HepG2 (cell line): ENCODE measurements around the gene NOL12. TPM values are rescaled to one million over a fixed set of nuclear protein-coding genes. Genes with fewer than 3 reads are reported as not detected.

Experiments used
- CBX1 ChIP-seq: IDR thresholded peaks from one replicate; pipeline ENCODE4 v1.6.1; 2016; ENCODE audit warnings: antibody characterized with exemption, low read depth
- HDAC1 ChIP-seq: sonication (generic); formaldehyde crosslinking; IDR thresholded peaks from 2 replicates; pipeline ENCODE4 v1.5.1; 2020; ENCODE audit warnings: mild to moderate bottlenecking, missing genetic modification reagents
- LCORL ChIP-seq, 2 experiments: fragments of 450-650 bp in 1 of 2; sonication (generic) in 1 of 2; formaldehyde crosslinking in 1 of 2; IDR thresholded peaks; 2 replicates each; pipeline versions ENCODE4 v1.5.0 to v1.6.1; 2017 to 2020; ENCODE audit warnings: antibody characterized with exemption in 1 of 2, missing genetic modification reagents in 1 of 2
- NFAT5 ChIP-seq: sonication (generic); formaldehyde crosslinking; IDR thresholded peaks from 2 replicates; pipeline ENCODE4 v1.4.0; 2020; ENCODE audit warnings: missing genetic modification reagents
- ZBTB33 ChIP-seq: sonication (generic); formaldehyde crosslinking; IDR thresholded peaks from 2 replicates; pipeline ENCODE4 v1.4.0; 2020; ENCODE audit warnings: missing genetic modification reagents
- ZIK1 ChIP-seq: sonication (generic); formaldehyde crosslinking; IDR thresholded peaks from 2 replicates; pipeline ENCODE4 v1.5.0; 2020; ENCODE audit warnings: mild to moderate bottlenecking, low read depth, missing genetic modification reagents, borderline replicate concordance
- ZNF335 ChIP-seq: sonication (generic); formaldehyde crosslinking; IDR thresholded peaks from 2 replicates; pipeline ENCODE4 v1.4.0; 2020; ENCODE audit warnings: missing genetic modification reagents
- ZNF547 ChIP-seq: sonication (generic); formaldehyde crosslinking; IDR thresholded peaks from 2 replicates; pipeline ENCODE4 v1.5.1; 2020; ENCODE audit warnings: mild to moderate bottlenecking, missing genetic modification reagents
- ZSCAN31 ChIP-seq: sonication (generic); formaldehyde crosslinking; IDR thresholded peaks from 2 replicates; pipeline ENCODE4 v1.5.0; 2020; ENCODE audit warnings: low read depth, mild to moderate bottlenecking, missing genetic modification reagents
- polyA plus RNA-seq, 8 experiments: library from polyadenylated mRNA; depleted of rRNA in 3 of 8; stranded (reverse) in 7 of 8; unstranded in 1 of 8; fragments of >200 nt; fragmentation: Illumina TruSeq in 4 of 8; extraction: Trizol in 4 of 8; gene quantifications; 2 replicates each; pipeline versions ENCODE4 v1.2.1 to v1.2.3, GENCODE V29; 2011 to 2016; ENCODE audit warnings: low read depth in 4 of 8, missing spikeins in 1 of 8, mixed read lengths in 1 of 8; ENCODE audit not compliant: insufficient read depth in 1 of 8
- total RNA-seq, 5 experiments: library from RNA; depleted of rRNA; stranded (reverse); fragments of >200 nt; fragmentation: Illumina TruSeq; extraction: Trizol; gene quantifications; 2 replicates each; pipeline ENCODE4 v1.2.3, GENCODE V29; 2016; ENCODE audit warnings: low read depth in 1 of 5

Gene NOL12
- total and polyA plus RNA-seq, 2 of the 13 experiments (the other 11 are each of a cell fraction or from before 2014, with no cell fraction given) = 14.3 to 31.4 TPM

- TF ChIP-seq CBX1 (no peak), ZSCAN31 (CRISPR knock-in tag) (0 out of 2 replicates have a peak, but pooled peaks have one; percentile 29), ZIK1 (0 out of 2 replicates have a peak, but pooled peaks have one; percentile 9), ZNF335 (0 out of 2 replicates have a peak, but pooled peaks have one; percentile 0), NFAT5 (CRISPR knock-in tag) (no peak), ZNF547 (CRISPR knock-in tag) (peak; percentile 38; the same call in 1 of the 2 replicates), HDAC1 (CRISPR knock-in tag) (no peak), LCORL (IDR thresholded peaks at IDR 0.05) (no peak), LCORL (CRISPR knock-in tag; IDR thresholded peaks at IDR 0.05) (peak; percentile 75), ZBTB33 (CRISPR knock-in tag) (no peak)
Observed at GRCh38 chr22:37733625-37734401, 47.7 kb downstream of the NOL12 start (continued).
